Activated CD8-positive, alpha-beta memory T cell treated with anti-CD3 and anti-CD28 coated beads, Interleukin-2, amount 50 U/mL, for 1 hour (primary cell): ENCODE results near the gene UMODL1.

Experiments used
- DNase-seq: peaks from one replicate; pipeline ENCODE4 v3.0.0-alpha.2; 2020; ENCODE audit errors: extremely low read depth

The UMODL1 gene

DNA sequence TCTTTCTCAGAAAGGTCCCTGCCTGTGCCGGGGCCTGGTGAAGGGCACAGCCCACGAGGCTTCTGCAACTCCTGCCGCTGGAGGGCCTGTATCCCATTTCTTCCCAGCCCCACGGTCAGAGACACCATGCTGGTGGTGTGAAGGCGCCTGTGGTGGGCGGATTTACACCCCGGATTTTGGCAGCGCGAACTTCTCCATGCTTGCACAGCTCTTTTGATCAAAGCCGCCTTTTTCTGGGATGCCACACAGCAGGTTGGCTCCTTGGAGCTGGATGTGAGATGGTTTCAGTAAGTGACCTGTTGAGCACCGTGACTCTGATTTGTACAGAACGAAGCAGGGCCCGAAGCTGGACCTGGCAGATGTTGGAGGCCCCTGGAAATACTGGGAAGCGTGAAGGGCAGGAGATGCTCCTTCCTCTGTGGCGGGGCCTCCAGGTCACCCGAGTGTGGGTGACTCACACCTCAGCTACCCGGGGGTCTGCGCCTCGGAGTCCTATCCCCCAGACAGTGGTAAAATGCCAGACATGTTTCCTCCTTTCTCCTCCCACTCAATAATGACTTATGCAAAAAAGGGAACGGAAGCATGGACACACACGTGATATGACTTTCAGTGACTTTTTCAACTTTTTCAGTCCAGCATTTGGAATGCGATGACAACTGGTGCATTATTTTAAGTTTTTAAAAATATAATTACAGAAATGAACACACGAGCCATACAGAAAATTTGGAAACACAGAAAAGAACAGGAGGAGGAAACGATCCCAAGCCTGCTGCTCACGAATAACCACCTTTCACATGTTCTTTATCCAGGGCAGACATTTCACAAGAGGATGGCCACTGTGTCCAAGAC lies 9.0 kb downstream of the UMODL1 start:
- DNase-seq, result no peak

DNA sequence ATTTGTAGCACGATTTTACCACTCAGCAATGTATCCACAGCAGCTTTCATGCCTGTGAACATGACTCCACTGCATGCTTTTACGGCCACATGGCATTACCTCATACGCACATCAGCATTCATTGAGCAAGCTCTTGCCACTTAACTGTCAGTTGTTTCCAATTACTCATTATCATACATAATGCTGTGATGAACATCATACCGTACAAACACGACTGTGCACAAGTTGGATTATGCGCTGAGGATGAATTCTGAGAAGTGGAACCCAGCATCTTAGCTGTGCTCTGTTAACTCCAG lies 9.6 kb downstream of the UMODL1 start:
- no peak for DNase-seq

DNA sequence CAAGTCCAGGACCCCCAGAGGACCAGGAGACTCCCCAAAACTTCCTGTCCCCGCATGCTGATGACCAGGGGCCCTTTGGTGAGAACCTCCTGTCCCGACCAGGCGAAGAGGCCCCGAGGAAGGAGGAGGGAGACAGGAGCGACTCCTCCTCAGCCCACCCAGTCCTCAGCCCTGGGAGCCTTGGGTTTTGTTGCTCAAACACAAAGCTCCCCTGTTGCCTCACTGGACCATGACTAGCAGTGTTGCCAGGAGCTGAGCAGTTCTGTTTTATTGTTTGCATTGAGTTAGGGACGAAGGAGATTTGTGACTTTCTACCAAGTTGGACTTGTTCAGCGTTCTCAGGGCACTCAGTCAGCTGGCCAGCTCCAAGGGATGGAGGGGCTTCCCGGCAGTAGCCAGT lies 10.0 kb downstream of the UMODL1 start:
- DNase-seq, result no peak

DNA sequence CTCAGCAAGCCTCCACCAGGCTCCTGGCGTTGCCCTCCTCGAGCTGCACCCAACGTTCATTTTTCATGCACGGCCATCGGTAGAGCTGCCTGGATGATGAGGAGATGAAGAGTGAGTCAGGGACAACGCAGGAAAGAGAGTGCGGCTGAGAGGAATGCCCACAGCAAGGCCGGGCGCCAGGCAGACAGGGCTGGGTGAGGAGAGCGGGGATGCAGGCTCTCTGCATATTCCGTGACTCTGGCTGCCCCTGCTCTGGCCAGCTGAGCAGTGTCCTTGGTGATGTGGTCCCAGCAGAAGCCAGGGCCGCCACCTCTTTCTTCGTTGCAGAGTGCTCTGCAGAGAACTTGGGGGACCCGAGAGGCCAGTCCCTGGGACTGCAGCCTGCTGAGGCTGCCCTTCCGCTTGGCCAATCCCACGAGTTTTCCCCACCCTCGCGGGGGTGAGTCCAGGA lies 10.8 kb downstream of the UMODL1 start:
- no peak for DNase-seq

DNA sequence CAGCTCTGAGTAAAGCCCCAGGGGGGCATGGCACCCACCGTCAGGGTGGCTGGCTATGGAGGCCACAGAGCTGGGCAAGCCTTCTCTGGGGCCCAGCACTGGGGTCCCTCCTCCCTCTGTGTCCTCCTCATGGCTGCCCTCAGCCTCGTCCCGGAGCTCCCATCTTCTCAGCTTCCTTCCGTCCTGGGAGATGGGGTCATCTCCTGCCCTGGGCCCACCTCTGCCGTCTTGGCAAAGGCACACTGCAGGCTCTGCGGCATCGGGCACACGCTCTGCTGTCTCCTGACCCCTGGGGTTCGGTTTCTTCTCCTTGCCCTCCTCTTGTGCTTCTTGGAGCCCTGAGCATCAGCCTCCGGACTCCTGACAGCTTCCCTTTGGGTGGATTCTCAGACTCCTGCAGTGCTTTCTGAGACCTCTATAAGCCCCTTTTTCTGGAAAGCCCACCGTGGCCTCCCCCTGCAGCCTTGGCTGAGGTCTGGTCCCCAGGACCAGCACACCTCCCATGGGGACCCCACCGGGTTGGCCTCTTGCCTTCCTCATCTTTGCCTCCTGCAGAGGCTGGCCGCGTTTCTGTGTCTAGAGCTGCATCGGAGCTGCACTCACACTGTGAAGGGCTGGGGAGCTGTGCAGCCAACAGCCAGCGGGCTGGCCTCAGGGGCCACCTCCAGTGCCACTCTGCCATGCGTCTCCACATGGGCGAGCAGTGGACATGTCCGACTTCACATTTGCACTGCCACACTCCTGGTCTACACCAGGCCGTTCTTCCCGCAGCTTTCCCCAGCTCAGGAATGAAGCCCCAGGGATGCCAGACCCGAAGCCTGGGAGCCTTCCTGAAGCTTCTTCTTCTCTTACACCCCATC lies 11.6 kb downstream of the UMODL1 start:
- DNase-seq, result no peak

- no peak for DNase-seq
These were observed 12.2 kb downstream of the UMODL1 start for GRCh38 chr21:42083361-42083690.

- no peak for DNase-seq
These were observed 13.0 kb downstream of the UMODL1 start for GRCh38 chr21:42084079-42084478.

DNA sequence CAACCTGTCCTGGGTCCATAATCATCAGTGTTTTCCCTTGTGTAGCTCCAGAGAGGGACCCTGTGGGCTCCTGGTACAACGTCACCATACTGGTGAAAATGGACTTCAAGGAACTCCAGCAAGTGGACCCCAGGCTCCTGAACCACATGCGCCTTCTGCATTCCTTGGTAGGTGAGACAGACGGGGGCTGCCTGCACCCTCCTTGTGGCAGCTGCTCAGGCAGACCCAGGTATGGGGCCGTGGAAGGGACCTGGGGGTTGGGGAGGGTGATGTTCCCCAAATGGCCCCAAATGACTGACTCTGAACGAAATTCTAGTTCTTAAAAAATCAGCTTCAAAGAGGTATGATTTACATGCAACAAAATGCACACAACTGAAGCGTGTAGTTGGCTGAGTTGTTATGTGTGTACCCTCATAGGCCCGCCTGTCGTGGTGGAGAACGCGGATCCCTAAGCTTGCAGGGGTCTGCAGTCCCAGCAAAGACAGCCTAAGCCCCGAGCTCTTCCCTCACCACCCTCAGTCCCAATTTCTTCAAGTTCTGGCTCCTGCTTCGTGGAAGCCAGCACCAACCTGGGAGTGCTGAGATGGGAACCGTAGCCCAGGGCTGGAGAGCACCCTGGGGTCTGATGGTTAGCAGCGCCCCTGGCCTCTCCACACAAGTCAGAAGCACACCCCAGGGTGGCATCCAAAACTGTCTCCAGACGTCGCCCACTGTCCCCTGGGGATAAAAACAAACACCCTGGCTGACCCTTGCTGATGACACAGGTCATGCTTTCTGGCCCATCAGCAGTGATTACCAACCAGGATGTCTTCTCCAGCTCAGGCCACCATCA lies 14.3 kb downstream of the UMODL1 start:
- DNase-seq, result no peak

GRCh38 chr21:42086969-42087368 lies 15.9 kb downstream of the UMODL1 start:
- no peak for DNase-seq

GRCh38 chr21:42088148-42088547 lies 17.0 kb downstream of the UMODL1 start:
- DNase-seq, result no peak

GRCh38 chr21:42088658-42089057 lies 17.5 kb downstream of the UMODL1 start:
- no peak for DNase-seq

- no peak for DNase-seq
These were observed 18.0 kb downstream of the UMODL1 start for GRCh38 chr21:42089093-42089631.

DNA sequence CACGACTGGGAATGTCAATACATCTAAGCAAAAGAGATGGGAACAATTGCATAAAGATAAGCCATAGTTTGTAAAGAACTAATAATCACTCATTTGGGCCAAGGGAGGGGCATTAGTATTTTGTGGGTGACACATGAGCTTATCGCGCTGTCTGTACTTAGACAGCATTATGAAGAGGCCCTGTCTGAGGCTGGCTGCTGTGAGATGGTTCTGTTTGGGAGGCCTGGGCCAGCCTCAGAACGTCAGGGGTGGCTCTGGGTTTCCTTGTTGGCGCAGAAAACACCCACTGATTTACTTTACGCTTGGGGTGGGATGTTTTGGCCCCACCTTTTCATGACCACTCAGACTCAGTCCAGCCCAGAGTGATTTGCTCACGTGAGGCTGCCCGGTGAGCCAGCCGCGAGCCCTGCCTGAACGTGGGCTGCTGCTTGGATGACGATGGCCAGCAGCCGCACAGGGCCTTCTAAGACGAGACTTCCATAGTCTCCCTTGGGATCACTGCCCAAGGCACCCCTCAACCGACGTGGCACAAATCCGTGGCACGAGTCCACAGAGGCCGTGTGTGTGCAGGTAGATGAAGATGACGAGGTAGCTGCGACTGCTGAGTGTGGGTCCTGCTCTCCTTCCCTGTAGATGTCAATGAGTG lies 18.7 kb downstream of the UMODL1 start:
- DNase-seq, result no peak

DNA sequence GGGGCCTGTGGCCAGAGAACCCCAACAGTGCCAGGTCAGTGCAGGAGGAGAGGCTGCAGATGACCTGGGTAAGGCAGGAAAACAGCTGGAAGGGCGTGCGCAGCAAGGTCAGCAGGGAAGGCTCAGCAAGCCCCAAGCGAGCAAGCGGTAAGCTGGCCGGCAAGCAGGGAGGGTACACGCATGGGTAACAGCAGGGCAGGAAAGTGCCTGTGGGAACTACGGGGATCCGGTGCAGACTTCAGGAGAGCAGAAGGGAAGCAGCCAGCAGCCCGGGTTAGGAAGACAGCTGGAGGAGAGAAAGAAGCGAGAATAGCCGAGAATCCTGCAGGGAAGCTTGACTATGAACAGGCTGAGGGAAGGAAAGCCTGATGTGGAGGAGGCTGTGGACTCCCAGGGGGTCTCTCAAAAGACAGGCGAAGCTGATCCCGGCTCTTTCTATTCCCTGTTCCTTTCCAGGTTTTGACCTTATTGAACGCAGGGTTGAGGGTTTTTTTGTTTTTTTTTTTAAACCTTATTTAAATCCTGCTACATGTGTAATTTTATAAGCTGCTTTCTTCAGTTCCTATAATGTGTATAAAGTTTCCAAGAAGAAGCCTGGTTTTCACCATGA lies 20.9 kb downstream of the UMODL1 start:
- no peak for DNase-seq

DNA sequence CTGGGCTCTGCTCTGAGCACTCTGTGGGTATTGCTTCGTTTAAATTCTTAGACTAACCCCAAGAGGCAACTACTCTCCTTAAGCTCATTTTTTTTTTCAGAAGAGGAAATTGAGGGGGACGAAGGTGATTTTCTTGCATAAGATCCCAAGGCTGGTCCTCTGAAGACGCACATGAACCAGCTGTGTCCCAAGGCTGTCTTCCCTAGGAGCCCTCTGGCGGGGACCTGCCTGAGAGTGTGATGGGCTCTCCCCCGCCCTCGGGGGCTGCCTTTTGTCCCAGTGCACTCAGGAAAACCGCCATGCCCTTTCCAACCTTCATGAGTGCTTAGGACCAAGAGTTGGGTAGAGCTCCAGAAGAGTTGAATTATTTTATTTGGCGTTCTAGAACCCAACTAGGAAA lies 21.7 kb downstream of the UMODL1 start:
- no peak for DNase-seq

GRCh38 chr21:42093186-42093585 lies 22.1 kb downstream of the UMODL1 start:
- no peak for DNase-seq

GRCh38 chr21:42093991-42094421 lies 22.9 kb downstream of the UMODL1 start:
- DNase-seq, result no peak

DNA sequence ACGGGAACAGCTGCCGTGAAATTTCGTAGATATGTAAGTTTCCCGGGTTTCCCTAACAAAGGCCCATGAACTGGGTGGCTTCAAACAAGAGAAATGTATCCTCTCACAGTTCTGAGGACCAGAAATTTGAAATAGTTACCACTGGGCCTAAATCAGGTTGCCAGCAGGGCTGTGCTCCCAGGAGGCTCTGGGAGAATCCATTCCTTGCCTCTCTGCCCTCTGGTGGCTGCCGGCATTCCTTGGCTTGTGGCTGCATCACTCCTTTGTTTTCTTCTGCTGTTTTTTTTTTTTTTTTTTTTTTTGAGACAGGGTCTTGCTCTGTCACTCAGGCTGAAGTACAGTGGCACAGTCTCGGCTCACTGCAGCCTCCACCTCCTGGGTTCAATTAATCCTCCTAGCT lies 23.7 kb downstream of the UMODL1 start:
- no peak for DNase-seq

- no peak for DNase-seq
These were observed 24.5 kb downstream of the UMODL1 start for GRCh38 chr21:42095581-42095980.

DNA sequence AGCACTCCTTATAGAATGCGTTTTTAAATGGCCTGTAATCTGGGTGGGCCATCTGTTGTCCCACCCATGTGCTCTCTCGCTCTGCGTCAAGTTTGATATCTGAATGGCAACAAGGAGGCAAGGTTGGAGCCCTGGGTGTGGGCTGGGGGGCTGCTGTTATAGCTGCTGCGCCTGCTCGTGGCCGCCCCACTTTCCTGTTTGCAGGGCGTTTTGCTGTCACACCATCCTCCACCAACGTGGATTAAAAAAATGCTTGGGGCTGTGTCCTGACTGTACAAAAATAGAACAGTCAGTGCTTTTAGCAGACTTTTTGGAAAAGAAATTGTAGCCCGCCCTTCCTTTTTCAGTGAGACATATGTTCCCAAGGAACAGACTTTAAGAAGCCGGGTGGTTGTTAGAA lies 25.4 kb downstream of the UMODL1 start:
- no peak for DNase-seq

- no peak for DNase-seq
These were observed 26.2 kb downstream of the UMODL1 start for GRCh38 chr21:42097274-42097673.
